ENCODE data around the gene RMDN3.

RMDN3 gene

GRCh38 chr15:40793216-40793989, 38.3 kb upstream of the RMDN3 start:
- peak; percentile 96 for DNase-seq (ENCODE audit: low read depth, low spot score)
- TF ChIP-seq CTCF (IDR thresholded peaks at IDR 0.05; ENCODE audit: low read depth, low read length) = no peak
- in situ Hi-C loops (cut with HindIII; ENCODE audit: low sequenced_read_pairs) = no loop called here
- no peak overlapping the region for H3K4me3 ChIP-seq (ENCODE audit: low read depth, low read length)

- H3K4me3 ChIP-seq (ENCODE audit: low read depth, low read length) = no peak overlapping the region
- DNase-seq (ENCODE audit: low read depth, low spot score) = no peak
- in situ Hi-C loops (cut with HindIII; ENCODE audit: low sequenced_read_pairs) = no loop called here
- no peak for TF ChIP-seq CTCF (IDR thresholded peaks at IDR 0.05; ENCODE audit: low read depth, low read length)
These were observed 37.3 kb upstream of the RMDN3 start for GRCh38 chr15:40792394-40792793.

GRCh38 chr15:40790718-40791117, 35.7 kb upstream of the RMDN3 start:
- no peak overlapping the region for H3K4me3 ChIP-seq (ENCODE audit: low read depth, low read length)
- in situ Hi-C loops (cut with HindIII; ENCODE audit: low sequenced_read_pairs) = no loop called here
- TF ChIP-seq CTCF (IDR thresholded peaks at IDR 0.05; ENCODE audit: low read depth, low read length) = no peak
- peak; percentile 39 for DNase-seq (ENCODE audit: low read depth, low spot score)

- in situ Hi-C loops (cut with HindIII; ENCODE audit: low sequenced_read_pairs) = no loop called here
- no peak overlapping the region for H3K4me3 ChIP-seq (ENCODE audit: low read depth, low read length)
- no peak for DNase-seq (ENCODE audit: low read depth, low spot score)
- TF ChIP-seq CTCF (IDR thresholded peaks at IDR 0.05; ENCODE audit: low read depth, low read length) = no peak
These were observed 34.9 kb upstream of the RMDN3 start for GRCh38 chr15:40789999-40790398.

GRCh38 chr15:40789119-40789518, 34.1 kb upstream of the RMDN3 start:
- in situ Hi-C loops (cut with HindIII; ENCODE audit: low sequenced_read_pairs) = no loop called here
- H3K4me3 ChIP-seq (ENCODE audit: low read depth, low read length) = no peak overlapping the region
- no peak for TF ChIP-seq CTCF (IDR thresholded peaks at IDR 0.05; ENCODE audit: low read depth, low read length)
- no peak for DNase-seq (ENCODE audit: low read depth, low spot score)

- no peak for TF ChIP-seq CTCF (IDR thresholded peaks at IDR 0.05; ENCODE audit: low read depth, low read length)
- in situ Hi-C loops (cut with HindIII; ENCODE audit: low sequenced_read_pairs) = no loop called here
- no peak overlapping the region for H3K4me3 ChIP-seq (ENCODE audit: low read depth, low read length)
- no peak for DNase-seq (ENCODE audit: low read depth, low spot score)
These were observed 32.9 kb upstream of the RMDN3 start for GRCh38 chr15:40787991-40788390.
